Suppressor macrophage treated with lipopolysaccharide for 1 hour (primary cell): ENCODE measurements around the gene YIF1B.

Experiments used
- DNase-seq, 3 donors: peaks; one replicate each; pipeline ENCODE4 v3.0.0-alpha.2; 2020 to 2022

YIF1B gene

GRCh38 chr19:38331728-38332127 lies 16.0 kb upstream of the YIF1B start:
- DNase-seq, result no peak

GRCh38 chr19:38329651-38330050 lies 13.9 kb upstream of the YIF1B start:
- no peak for DNase-seq

- DNase-seq, result no peak
Measured at GRCh38 chr19:38326591-38326990, 10.8 kb upstream of the YIF1B start.

GRCh38 chr19:38324431-38324830 lies 8.7 kb upstream of the YIF1B start:
- DNase-seq, result no peak

GRCh38 chr19:38323291-38323690 lies 7.5 kb upstream of the YIF1B start:
- DNase-seq, result peak; percentile 43 to 64 (median 51)

GRCh38 chr19:38321646-38322196 lies 6.0 kb upstream of the YIF1B start:
- DNase-seq, result no peak

- no peak for DNase-seq
Measured at GRCh38 chr19:38320969-38321339, 5.2 kb upstream of the YIF1B start.

- peak; percentile 57 to 76 (median 62) for DNase-seq
Measured at GRCh38 chr19:38319421-38320258, 3.9 kb upstream of the YIF1B start, which contains the start of gene KCNK6. Gene KCNK6 (plus strand): TSS chr19:38319845. CDS start chr19:38319951, 106 bp downstream.

GRCh38 chr19:38318660-38319059 lies 2.9 kb upstream of the YIF1B start:
- no peak for DNase-seq

- DNase-seq, result peak; percentile 50 to 59 (median 53)
Measured at GRCh38 chr19:38317104-38317612, 1.4 kb upstream of the YIF1B start.

- no peak for DNase-seq
Measured at GRCh38 chr19:38316477-38317067, 825 bp upstream of the YIF1B start.

- no peak for DNase-seq
Measured at GRCh38 chr19:38310986-38311385, 4.8 kb downstream of the YIF1B start.

- DNase-seq, result no peak
Measured at GRCh38 chr19:38310279-38310670, 5.5 kb downstream of the YIF1B start.

GRCh38 chr19:38309615-38310278 lies 6.0 kb downstream of the YIF1B start:
- DNase-seq, result no peak

- no peak for DNase-seq
Measured at GRCh38 chr19:38308926-38309614, 6.7 kb downstream of the YIF1B start.

GRCh38 chr19:38308006-38308766 lies 7.6 kb downstream of the YIF1B start:
- DNase-seq, result peak in 2 of 3 donors; percentile 24 to 34

- no peak for DNase-seq
Measured at GRCh38 chr19:38307597-38307996, 8.2 kb downstream of the YIF1B start.

GRCh38 chr19:38307076-38307475 lies 8.7 kb downstream of the YIF1B start:
- no peak for DNase-seq

GRCh38 chr19:38306236-38306635 lies 9.5 kb downstream of the YIF1B start:
- no peak for DNase-seq

- no peak for DNase-seq
Measured at GRCh38 chr19:38304866-38305429, 10.8 kb downstream of the YIF1B start.

- DNase-seq, result no peak
Measured at GRCh38 chr19:38304352-38304865, 11.3 kb downstream of the YIF1B start.
